ENCODE measurements around the gene THSD4. TPM values are rescaled to one million over a fixed set of nuclear protein-coding genes. Genes with fewer than 3 reads are reported as not detected.

THSD4 gene
- total RNA-seq, 2 donors from 2014 or later = 0.08 TPM; not detected in 1

DNA sequence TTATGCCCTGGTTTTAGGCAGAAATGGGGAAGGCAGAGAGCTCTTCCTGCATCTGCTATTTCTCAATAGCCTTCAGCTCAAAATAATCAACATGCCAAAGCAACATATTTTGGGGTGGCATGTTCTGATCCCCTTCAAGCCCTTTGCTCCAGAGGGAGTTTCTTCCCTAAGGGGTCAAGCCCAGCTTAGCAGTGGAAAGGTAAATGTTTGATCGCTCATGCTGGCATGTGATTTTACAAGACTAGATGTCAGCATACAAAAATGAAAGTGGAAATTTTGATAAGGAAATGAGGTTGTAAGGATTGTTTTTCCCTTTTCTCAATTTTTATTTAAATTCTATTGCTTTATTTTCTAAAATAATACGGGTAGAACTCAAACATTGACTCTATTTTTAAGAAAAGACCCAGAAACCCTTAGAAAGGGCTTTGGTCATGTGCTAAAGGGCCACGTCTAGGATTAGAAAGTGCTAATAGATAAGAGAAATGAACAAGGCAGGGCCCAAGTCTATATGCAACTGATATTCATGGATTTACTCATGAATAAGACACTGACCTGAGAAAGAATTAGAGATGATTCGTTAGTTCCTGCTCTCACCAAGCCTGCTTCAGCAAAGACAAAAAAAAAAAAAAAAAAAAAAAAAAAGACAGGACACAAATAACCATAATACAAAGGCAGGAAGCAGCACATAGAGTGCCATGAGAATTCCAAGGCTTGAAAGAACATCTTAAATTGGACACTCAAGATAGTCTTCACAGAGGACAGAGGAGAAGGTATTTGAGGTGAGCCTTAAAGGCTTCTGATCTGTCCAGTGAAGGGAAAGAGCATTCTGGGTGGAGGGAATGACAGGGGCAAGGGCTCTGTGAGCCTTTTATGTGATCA lies 640.1 kb downstream of the THSD4 start:
- Mint-ChIP-seq H3K27me3 (peaks cover 14% of the 10 kb centered on the region), H3K4me3 (no peak overlapping the region), H3K27ac (no peak overlapping the region), H3K9me3 (peaks cover 2% of the 10 kb centered on the region), H3K36me3 (ENCODE audit: low read depth) (no peaks in the 10 kb centered on the region), H3K4me1 (peaks cover 5% of the 10 kb centered on the region)
- no peak for ATAC-seq (replicated peaks)

DNA sequence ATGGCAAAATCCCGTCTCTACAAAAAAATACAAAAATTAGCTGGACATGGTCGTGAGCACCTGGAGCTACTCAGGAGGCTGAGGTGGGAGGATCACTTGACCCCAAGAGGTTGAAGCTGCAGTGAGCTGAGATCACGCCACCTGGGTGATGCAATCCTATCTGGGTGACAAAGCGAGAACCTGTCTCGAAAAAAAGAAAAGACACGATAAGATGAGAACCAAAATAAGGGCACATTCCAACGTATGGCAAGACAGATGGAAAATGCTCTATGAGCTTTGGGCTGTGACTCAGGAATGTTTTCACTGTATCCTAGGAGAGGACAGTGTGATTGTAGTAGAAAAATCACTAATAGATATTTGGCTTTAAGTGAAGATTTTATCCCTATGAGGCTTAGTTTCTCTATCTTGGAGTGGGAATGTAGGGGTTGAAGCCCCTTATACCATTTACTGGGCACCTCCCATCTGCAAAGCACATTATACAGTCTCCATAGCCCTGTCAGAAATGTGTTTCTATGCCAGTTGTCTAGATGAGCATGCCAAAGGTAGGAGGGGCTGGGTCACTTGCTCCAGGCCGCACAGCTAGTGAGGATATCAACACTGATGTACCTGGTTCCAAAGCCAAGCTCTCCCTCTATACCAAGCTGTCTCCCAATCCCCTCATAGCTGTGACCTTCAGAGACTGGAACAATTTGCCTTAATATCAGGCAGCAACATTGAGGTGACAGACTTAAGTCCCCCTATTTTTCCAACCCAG lies 641.5 kb downstream of the THSD4 start:
- Mint-ChIP-seq H3K27ac (no peak overlapping the region), H3K27me3 (peaks cover 12% of the 10 kb centered on the region), H3K4me1 (peaks cover 5% of the 10 kb centered on the region), H3K9me3 (peaks cover 5% of the 10 kb centered on the region), H3K4me3 (no peak overlapping the region), H3K36me3 (ENCODE audit: low read depth) (no peaks in the 10 kb centered on the region)
- ATAC-seq (replicated peaks) = no peak

GRCh38 chr15:71757741-71758530 lies 642.7 kb downstream of the THSD4 start:
- H3K27ac Mint-ChIP-seq = no peak overlapping the region
- peaks cover 5% of the 10 kb centered on the region for H3K9me3 Mint-ChIP-seq
- no peaks in the 10 kb centered on the region for H3K36me3 Mint-ChIP-seq (ENCODE audit: low read depth)
- H3K27me3 Mint-ChIP-seq = peaks cover 15% of the 10 kb centered on the region
- H3K4me1 Mint-ChIP-seq = peaks cover under 1% of the 10 kb centered on the region
- ATAC-seq (replicated peaks) = no peak
- H3K4me3 Mint-ChIP-seq = no peak overlapping the region

- Mint-ChIP-seq H3K27ac (no peak overlapping the region), H3K9me3 (peaks cover 5% of the 10 kb centered on the region), H3K4me3 (no peak overlapping the region), H3K27me3 (peaks cover 15% of the 10 kb centered on the region), H3K36me3 (ENCODE audit: low read depth) (no peaks in the 10 kb centered on the region), H3K4me1 (no peaks in the 10 kb centered on the region)
- no peak for ATAC-seq (replicated peaks)
Measured at GRCh38 chr15:71758711-71759110, 643.4 kb downstream of the THSD4 start.

DNA sequence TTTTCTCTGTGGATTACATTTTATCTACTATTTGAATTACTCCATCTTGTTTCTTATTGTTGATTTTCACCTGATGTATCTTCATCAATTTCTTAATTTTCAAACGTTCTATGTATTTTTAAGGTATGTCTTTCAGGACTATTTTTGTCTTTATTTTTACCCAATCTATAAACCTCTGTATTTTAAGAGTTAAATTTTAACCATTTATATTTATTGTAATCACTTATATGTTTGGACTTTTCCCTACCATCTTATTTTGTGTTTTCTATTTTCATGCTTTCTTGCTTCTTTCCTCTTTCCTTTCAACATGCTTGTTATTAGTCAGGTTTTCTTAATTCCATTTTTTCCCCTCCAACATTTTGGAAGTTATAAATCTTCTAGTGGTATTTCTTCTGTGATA lies 645.6 kb downstream of the THSD4 start:
- H3K27me3 Mint-ChIP-seq = peaks cover 12% of the 10 kb centered on the region
- no peaks in the 10 kb centered on the region for H3K4me1 Mint-ChIP-seq
- peaks cover 5% of the 10 kb centered on the region for H3K9me3 Mint-ChIP-seq
- no peak for ATAC-seq (replicated peaks)
- no peaks in the 10 kb centered on the region for H3K36me3 Mint-ChIP-seq (ENCODE audit: low read depth)
- H3K4me3 Mint-ChIP-seq = no peak overlapping the region
- H3K27ac Mint-ChIP-seq = no peak overlapping the region

DNA sequence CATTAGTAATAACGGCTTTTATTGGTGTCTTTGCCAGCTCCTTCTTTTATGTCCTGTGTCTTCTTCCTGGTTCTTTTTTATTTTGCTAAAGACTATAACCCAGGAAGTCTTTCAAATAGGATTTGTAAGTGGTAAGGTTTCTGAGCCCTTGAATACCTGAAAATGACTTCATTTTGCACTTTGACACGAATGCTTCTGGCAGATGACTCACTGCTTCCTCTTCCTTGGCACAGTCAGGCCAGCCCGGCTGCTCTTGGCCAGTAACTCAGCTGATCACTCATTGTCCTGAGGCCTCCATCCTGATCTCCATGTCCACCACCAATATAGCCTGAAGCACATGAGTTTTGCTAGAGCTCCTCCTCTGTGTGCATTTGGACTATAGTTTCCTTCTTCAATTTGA lies 646.4 kb downstream of the THSD4 start:
- Mint-ChIP-seq H3K9me3 (peaks cover 5% of the 10 kb centered on the region), H3K27ac (no peak overlapping the region), H3K27me3 (peaks cover 7% of the 10 kb centered on the region), H3K36me3 (ENCODE audit: low read depth) (no peaks in the 10 kb centered on the region), H3K4me3 (no peak overlapping the region), H3K4me1 (no peaks in the 10 kb centered on the region)
- peak; percentile 50 for ATAC-seq (replicated peaks)

DNA sequence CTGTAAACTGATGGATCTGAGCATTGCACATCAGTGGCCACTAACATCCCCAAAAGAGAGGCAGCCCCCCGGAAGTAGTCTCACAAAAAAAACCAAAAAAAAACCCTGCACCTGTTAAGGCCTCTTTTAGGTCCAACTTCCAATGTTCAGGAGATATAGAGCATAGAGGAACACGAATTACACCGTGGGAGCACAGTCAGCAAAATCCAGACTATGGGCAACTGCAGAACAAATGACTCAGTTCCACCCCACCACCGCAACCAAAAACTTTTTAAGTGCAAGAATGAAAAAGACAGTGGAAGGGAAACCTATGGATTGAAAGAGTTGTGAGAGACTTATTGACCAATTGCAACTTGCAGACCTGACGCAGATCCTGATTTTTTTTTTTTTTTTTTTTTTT lies 652.9 kb downstream of the THSD4 start:
- no peak for ATAC-seq (replicated peaks)
- Mint-ChIP-seq H3K9me3 (no peaks in the 10 kb centered on the region), H3K36me3 (ENCODE audit: low read depth) (no peaks in the 10 kb centered on the region), H3K27ac (no peak overlapping the region), H3K4me3 (no peak overlapping the region), H3K4me1 (no peaks in the 10 kb centered on the region), H3K27me3 (peaks cover 4% of the 10 kb centered on the region)

- no peak overlapping the region for H3K4me3 Mint-ChIP-seq
- no peaks in the 10 kb centered on the region for H3K36me3 Mint-ChIP-seq (ENCODE audit: low read depth)
- no peak overlapping the region for H3K27ac Mint-ChIP-seq
- ATAC-seq (replicated peaks) = no peak
- H3K27me3 Mint-ChIP-seq = peaks cover 4% of the 10 kb centered on the region
- peaks cover under 1% of the 10 kb centered on the region for H3K4me1 Mint-ChIP-seq
- no peaks in the 10 kb centered on the region for H3K9me3 Mint-ChIP-seq
Measured at GRCh38 chr15:71773206-71773859, 658.1 kb downstream of the THSD4 start.

DNA sequence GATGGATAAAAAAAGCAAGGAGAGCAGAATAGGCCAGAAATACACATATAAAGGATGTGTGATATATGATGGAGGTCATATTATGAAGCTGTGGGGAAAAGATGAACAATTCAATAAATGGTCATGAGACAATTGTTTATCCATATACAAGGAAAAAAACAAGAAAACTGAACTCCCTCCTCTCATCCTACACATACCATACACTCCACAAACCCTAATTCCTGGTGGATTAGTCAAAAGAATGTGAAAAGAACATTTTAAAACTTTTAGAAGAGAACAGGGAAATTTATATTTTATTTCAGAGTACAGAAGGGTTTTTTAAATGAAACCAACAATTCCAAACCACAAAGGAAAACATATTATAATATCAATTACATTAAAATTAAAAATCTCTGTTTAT lies 660.6 kb downstream of the THSD4 start:
- H3K27ac Mint-ChIP-seq = no peak overlapping the region
- no peaks in the 10 kb centered on the region for H3K36me3 Mint-ChIP-seq (ENCODE audit: low read depth)
- H3K4me3 Mint-ChIP-seq = no peak overlapping the region
- peaks cover 3% of the 10 kb centered on the region for H3K27me3 Mint-ChIP-seq
- peaks cover 14% of the 10 kb centered on the region for H3K4me1 Mint-ChIP-seq
- H3K9me3 Mint-ChIP-seq = no peaks in the 10 kb centered on the region
- ATAC-seq (replicated peaks) = no peak

- Mint-ChIP-seq H3K4me1 (peaks cover 19% of the 10 kb centered on the region), H3K36me3 (ENCODE audit: low read depth) (no peaks in the 10 kb centered on the region), H3K27me3 (peaks cover 3% of the 10 kb centered on the region), H3K27ac (no peak overlapping the region), H3K4me3 (no peak overlapping the region), H3K9me3 (no peaks in the 10 kb centered on the region)
- no peak for ATAC-seq (replicated peaks)
Measured at GRCh38 chr15:71776304-71776703, 661.0 kb downstream of the THSD4 start.

GRCh38 chr15:71777216-71777943 lies 662.1 kb downstream of the THSD4 start:
- no peak overlapping the region for H3K4me3 Mint-ChIP-seq
- H3K27ac Mint-ChIP-seq = peak overlapping the region; percentile 54
- peaks cover 3% of the 10 kb centered on the region for H3K27me3 Mint-ChIP-seq
- no peak for ATAC-seq (replicated peaks)
- no peaks in the 10 kb centered on the region for H3K36me3 Mint-ChIP-seq (ENCODE audit: low read depth)
- H3K4me1 Mint-ChIP-seq = peaks cover 20% of the 10 kb centered on the region
- H3K9me3 Mint-ChIP-seq = no peaks in the 10 kb centered on the region

DNA sequence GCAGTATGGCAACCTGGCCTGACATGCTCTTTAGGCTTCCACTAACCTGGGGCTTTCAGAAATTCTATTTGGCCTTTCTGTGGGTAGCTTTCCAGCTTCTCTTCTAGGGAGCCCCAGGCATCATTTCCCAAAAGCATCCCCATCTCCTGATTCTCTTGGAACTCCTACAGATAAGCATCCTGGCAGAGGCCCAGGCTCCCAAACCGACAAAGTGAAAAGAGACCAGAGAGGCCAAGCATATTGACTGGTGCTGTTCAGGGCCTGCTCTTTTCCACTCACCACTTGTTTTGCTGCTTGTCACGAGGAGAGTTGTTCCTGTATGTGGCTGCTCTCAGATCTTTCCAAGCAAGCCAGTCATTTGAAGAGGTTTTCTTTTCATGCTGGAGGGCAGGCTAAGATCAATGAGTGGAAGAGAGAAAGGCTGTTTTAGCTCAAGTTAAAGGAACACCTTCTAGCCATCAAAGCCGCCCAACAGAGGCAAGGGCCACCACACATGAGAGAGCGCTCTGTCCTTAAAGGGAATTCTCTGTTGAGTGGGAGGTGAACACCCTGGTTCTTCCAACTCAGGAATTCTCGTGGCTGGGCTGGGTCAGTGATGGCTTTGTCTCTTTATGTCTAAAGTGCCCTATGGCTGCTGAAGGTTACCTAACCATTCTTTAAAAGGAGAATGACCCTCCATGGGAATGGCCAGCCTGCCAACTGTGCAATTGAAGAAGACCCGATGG lies 664.0 kb downstream of the THSD4 start:
- Mint-ChIP-seq H3K27ac (peak overlapping the region; percentile 54), H3K4me1 (peaks cover 20% of the 10 kb centered on the region), H3K27me3 (peaks cover 3% of the 10 kb centered on the region), H3K9me3 (no peaks in the 10 kb centered on the region), H3K4me3 (no peak overlapping the region), H3K36me3 (ENCODE audit: low read depth) (no peaks in the 10 kb centered on the region)
- no peak for ATAC-seq (replicated peaks)

All from activated T-helper 17 cell treated with anti-CD3 and anti-CD28 coated beads, Interleukin-2, amount 50 U/mL, for 72 hours (primary cell).